Measurements from ENCODE around the gene PPP1R14B. TPM values are rescaled to one million over a fixed set of nuclear protein-coding genes. Genes with fewer than 3 reads are reported as not detected.

PPP1R14B gene
- total and polyA plus RNA-seq, 2 of the 13 experiments (the other 11 are each of a cell fraction or from before 2014, with no cell fraction given), result 110 to 148 TPM

- TF ChIP-seq DBP (CRISPR knock-in tag; IDR thresholded peaks at IDR 0.05; ENCODE audit: not compliant biosample characterization) (no peak), KLF6 (CRISPR knock-in tag; IDR thresholded peaks at IDR 0.05) (peak; percentile 25; the same call in 1 of the 2 replicates), ARNTL (CRISPR knock-in tag; IDR thresholded peaks at IDR 0.05) (0 out of 2 replicates have a peak, but pooled peaks have one; percentile 27)
These were observed 4.4 kb upstream of the PPP1R14B start, which contains the start of gene PLCB3 (continued) for GRCh38 chr11:64251016-64251752.

GRCh38 chr11:64250415-64251015 lies 3.8 kb upstream of the PPP1R14B start:
- peak overlapping the region; percentile 100 for H3K4me2 ChIP-seq (ENCODE audit: low read depth, low read length)
- peak; percentile 1; the same call in 2 of the 3 replicates for ATAC-seq
- no peak for FAIRE-seq
- 37% methylated on average over 7 of the region's 13 CpGs for WGBS (ENCODE audit: low lambda C conversion rate)
- in situ Hi-C loops (cut with HindIII; ENCODE audit: extremely low pct_ligation_motif_present, low pct_unique_long_range_greater_than_20kb), result no loop called here
- no TSS peak for BruUV-seq (replicated peaks)
- no peaks in the 10 kb centered on the region for H3K9me3 ChIP-seq (ENCODE audit: low read length)
- ChIA-PET POLR2A (interaction anchor here (0.9 to 2.0 kb wide), 7 partner anchors 9 to 69 kb away, joined by 3 to 14 read pairs (median 5); partner anchors contain the start of genes FKBP2 and PRDX5), CTCF (ENCODE audit: low intra/inter-chr PET ratio, low total read pairs) (no interaction called here)
- intact Hi-C loops (cut with micrococcal nuclease; ENCODE audit: unreplicated experiment), result loop anchor here (2.0 kb wide), 2 partner anchors 18 to 60 kb away; no protein-coding TSS in a partner anchor
- DNase-seq (ENCODE audit: low spot score), result no peak
- no peaks in the 10 kb centered on the region for H4K20me1 ChIP-seq (ENCODE audit: insufficient read depth, low read length)
- no peak overlapping the region for H3K27ac ChIP-seq (ENCODE audit: extremely low read length, insufficient read depth, low read length)
- H2AFZ ChIP-seq (ENCODE audit: low read length), result no peak overlapping the region
- H3K4me3 ChIP-seq (replicated peaks in 1 of 3; ENCODE audit: insufficient read depth in 1 of 3, low read depth in 2 of 3, low read length in 3 of 3), result peak overlapping the region; percentile 68 to 88 (median 83)
- peaks cover 17% of the 10 kb centered on the region for H3K79me2 ChIP-seq (ENCODE audit: insufficient read depth, low read length)
- peaks cover 51% of the 10 kb centered on the region for H3K4me1 ChIP-seq (ENCODE audit: insufficient read depth, low read length)
- H3K36me3 ChIP-seq (replicated peaks in 1 of 2; ENCODE audit: control insufficient read depth in 1 of 2, insufficient read depth in 2 of 2, low read length in 2 of 2), result 0 out of 5 replicates have a peak, but pooled peaks cover under 1 to 1% of the 10 kb centered on the region in 2 experiments
- no peaks in the 10 kb centered on the region; a peak in 1 of 5 replicates for H3K27me3 ChIP-seq (ENCODE audit: control insufficient read depth in 1 of 2, insufficient read depth in 2 of 2, low read length in 2 of 2)
- peak overlapping the region; percentile 55; the same call in 1 of the 2 replicates for H3K9ac ChIP-seq (ENCODE audit: insufficient read depth, low read depth, low read length)
- no peak for TF ChIP-seq ELK4 (CRISPR knock-in tag; IDR thresholded peaks at IDR 0.05; ENCODE audit: borderline replicate concordance)
- TF ChIP-seq YEATS4 (CRISPR knock-in tag; IDR thresholded peaks at IDR 0.05; ENCODE audit: borderline replicate concordance), result no peak
- 0 out of 2 replicates have a peak, but pooled peaks have one; percentile 44 for TF ChIP-seq ATF7-NPFF (CRISPR knock-in tag; IDR thresholded peaks at IDR 0.05; ENCODE audit: low read depth)
- no peak for TF ChIP-seq GLMP (CRISPR knock-in tag; IDR thresholded peaks at IDR 0.05; ENCODE audit: borderline replicate concordance)
- TF ChIP-seq ZNF446 (CRISPR knock-in tag; IDR thresholded peaks at IDR 0.05), result no peak
- no peak for TF ChIP-seq IRF2 (CRISPR knock-in tag; IDR thresholded peaks at IDR 0.05)
- TF ChIP-seq CEBPG (CRISPR knock-in tag; IDR thresholded peaks at IDR 0.05), result no peak
- TF ChIP-seq ZNF101 (CRISPR knock-in tag; IDR thresholded peaks at IDR 0.05; ENCODE audit: borderline replicate concordance, low read depth), result no peak
- TF ChIP-seq ZNF605 (CRISPR knock-in tag; IDR thresholded peaks at IDR 0.05), result no peak
- no peak for TF ChIP-seq RFX5 (IDR thresholded peaks at IDR 0.05; ENCODE audit: low read depth, low read length)
- 0 out of 2 replicates have a peak, but pooled peaks have one; percentile 33 for TF ChIP-seq ZC3H13 (CRISPR knock-in tag; IDR thresholded peaks at IDR 0.05)
- TF ChIP-seq ZNF331 (CRISPR knock-in tag; IDR thresholded peaks at IDR 0.05), result no peak

All from HepG2 (cell line).